Measurements from ENCODE around the gene CHTF18.

GRCh38 chr16:825341-826061, 37.1 kb downstream of the CHTF18 start:
- TF ChIP-seq CTCF (conservative IDR thresholded peaks at IDR 0.05; ENCODE audit: low read length) (no peak), EZH2phosphoT487 (IDR thresholded peaks at IDR 0.05; ENCODE audit: borderline replicate concordance) (no peak)

All from Loucy (cell line).